ENCODE results near the gene B4GALT3. TPM values are rescaled to one million over a fixed set of nuclear protein-coding genes. Genes with fewer than 3 reads are reported as not detected.
A peak's percentile ranks its signal among the peaks of the same experiment; 100 is the strongest.

Gene B4GALT3
- total RNA-seq, 4 donors from 2014 or later: 26.9 to 36.6 (median 30.0) TPM

GRCh38 chr1:161180639-161181038 lies 3.3 kb upstream of the B4GALT3 start:
- Histone ChIP-seq H3K9me3 (no peaks in the 10 kb centered on the region), H3K27me3 (no peaks in the 10 kb centered on the region), H3K4me3 (no peak overlapping the region), H3K36me3 (peaks cover 2% of the 10 kb centered on the region), H3K4me1 (peaks cover 57% of the 10 kb centered on the region), H3K27ac (no peak overlapping the region)
- DNase-seq (ENCODE audit: low spot score in 2 of 2): no peak
- WGBS: 64% methylated on average over 1 of the region's 1 CpG
- TF ChIP-seq POLR2A (IDR thresholded peaks at IDR 0.05): no peak
- TF ChIP-seq CTCF (IDR thresholded peaks at IDR 0.05): peak in 1 of 2 donors; percentile 11

DNA sequence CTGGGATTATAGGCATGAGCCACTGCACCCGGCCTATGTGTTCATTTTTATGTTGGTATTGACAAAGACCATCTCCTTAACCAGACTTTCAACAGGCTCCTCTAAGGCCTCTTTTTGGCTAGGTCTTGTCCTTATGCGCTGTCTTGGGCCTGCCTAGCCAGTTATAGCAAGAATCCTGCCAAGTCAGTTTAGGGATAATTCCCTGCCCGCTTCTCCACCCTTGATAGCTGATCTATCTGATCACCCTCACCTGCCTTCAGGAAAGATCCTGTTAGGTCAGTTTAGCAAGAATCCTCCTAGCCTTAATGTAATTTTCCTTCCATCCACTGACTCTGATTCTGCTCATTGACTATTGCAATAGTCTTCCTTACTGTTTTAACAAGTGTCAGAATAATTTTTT lies 2.4 kb upstream of the B4GALT3 start:
- Histone ChIP-seq H3K9me3 (no peaks in the 10 kb centered on the region), H3K36me3 (peaks cover 12% of the 10 kb centered on the region), H3K27me3 (no peaks in the 10 kb centered on the region), H3K4me3 (no peak overlapping the region), H3K4me1 (peaks cover 52% of the 10 kb centered on the region), H3K27ac (no peak overlapping the region)
- WGBS: 65% methylated on average over 3 of the region's 3 CpGs
- no peak for DNase-seq (ENCODE audit: low spot score in 2 of 2)
- TF ChIP-seq CTCF (IDR thresholded peaks at IDR 0.05): no peak
- no peak for TF ChIP-seq EP300 (IDR thresholded peaks at IDR 0.05)
- TF ChIP-seq POLR2AphosphoS5 (IDR thresholded peaks at IDR 0.05): no peak
- no peak for TF ChIP-seq POLR2A (IDR thresholded peaks at IDR 0.05)

DNA sequence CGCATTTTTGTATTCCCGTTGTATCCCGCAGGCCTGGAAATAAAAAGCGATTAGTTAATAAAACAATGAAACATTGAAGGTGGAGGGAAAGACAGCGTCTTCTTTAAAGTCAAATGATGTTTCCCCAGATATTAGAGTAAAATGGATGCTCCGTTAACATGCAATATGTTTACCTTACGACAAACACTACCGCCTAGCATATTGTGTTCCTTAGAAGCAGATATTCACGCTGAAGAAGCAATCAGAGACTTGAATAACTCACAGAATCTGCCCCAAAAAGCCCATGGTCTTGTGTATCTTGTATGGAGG lies 583 bp upstream of the B4GALT3 start:
- peak overlapping the region; percentile 86 for H3K27ac ChIP-seq
- no peak for DNase-seq (ENCODE audit: low spot score in 2 of 2)
- H3K36me3 ChIP-seq: peaks cover 28% of the 10 kb centered on the region
- H3K4me3 ChIP-seq: peak overlapping the region; percentile 71
- no peaks in the 10 kb centered on the region for H3K9me3 ChIP-seq
- H3K4me1 ChIP-seq: peaks cover 52% of the 10 kb centered on the region
- TF ChIP-seq POLR2A (IDR thresholded peaks at IDR 0.05) (no peak), CTCF (IDR thresholded peaks at IDR 0.05) (no peak), POLR2AphosphoS5 (IDR thresholded peaks at IDR 0.05) (no peak), EP300 (IDR thresholded peaks at IDR 0.05) (no peak)
- H3K27me3 ChIP-seq: no peaks in the 10 kb centered on the region
- WGBS: 58% methylated on average over 9 of the region's 9 CpGs

- TF ChIP-seq POLR2A (IDR thresholded peaks at IDR 0.05) (no peak), CTCF (IDR thresholded peaks at IDR 0.05) (no peak), POLR2AphosphoS5 (IDR thresholded peaks at IDR 0.05) (no peak), EP300 (IDR thresholded peaks at IDR 0.05) (no peak)
- H3K4me3 ChIP-seq: peak overlapping the region; percentile 71
- H3K4me1 ChIP-seq: peaks cover 51% of the 10 kb centered on the region
- H3K27me3 ChIP-seq: no peaks in the 10 kb centered on the region
- WGBS: 10% methylated on average over 17 of the region's 17 CpGs
- no peaks in the 10 kb centered on the region for H3K9me3 ChIP-seq
- peak overlapping the region; percentile 86 for H3K27ac ChIP-seq
- no peak for DNase-seq (ENCODE audit: low spot score in 2 of 2)
- peaks cover 41% of the 10 kb centered on the region for H3K36me3 ChIP-seq
These were observed 717 bp downstream of the B4GALT3 start for GRCh38 chr1:161176468-161177111.

- Histone ChIP-seq H3K9me3 (no peaks in the 10 kb centered on the region), H3K27ac (no peak overlapping the region), H3K4me1 (peaks cover 51% of the 10 kb centered on the region), H3K4me3 (peak overlapping the region; percentile 71), H3K27me3 (no peaks in the 10 kb centered on the region), H3K36me3 (peaks cover 47% of the 10 kb centered on the region)
- WGBS: 83% methylated on average over 10 of the region's 10 CpGs
- TF ChIP-seq CTCF (IDR thresholded peaks at IDR 0.05): no peak
- TF ChIP-seq POLR2AphosphoS5 (IDR thresholded peaks at IDR 0.05): no peak
- TF ChIP-seq POLR2A (IDR thresholded peaks at IDR 0.05): no peak
- TF ChIP-seq EP300 (IDR thresholded peaks at IDR 0.05): no peak
- DNase-seq (ENCODE audit: low spot score in 2 of 2): no peak
These were observed 1.4 kb downstream of the B4GALT3 start for GRCh38 chr1:161175771-161176453.
